ENCODE measurements around the gene ERFL.

Gene ERFL

GRCh38 chr19:41928221-41928683 lies at the start of gene ERFL:
Gene ERFL (minus strand): TSS chr19:41928449. CDS start chr19:41912919, 15,530 bp downstream.
- DNase-seq, result peak; percentile 34

DNA sequence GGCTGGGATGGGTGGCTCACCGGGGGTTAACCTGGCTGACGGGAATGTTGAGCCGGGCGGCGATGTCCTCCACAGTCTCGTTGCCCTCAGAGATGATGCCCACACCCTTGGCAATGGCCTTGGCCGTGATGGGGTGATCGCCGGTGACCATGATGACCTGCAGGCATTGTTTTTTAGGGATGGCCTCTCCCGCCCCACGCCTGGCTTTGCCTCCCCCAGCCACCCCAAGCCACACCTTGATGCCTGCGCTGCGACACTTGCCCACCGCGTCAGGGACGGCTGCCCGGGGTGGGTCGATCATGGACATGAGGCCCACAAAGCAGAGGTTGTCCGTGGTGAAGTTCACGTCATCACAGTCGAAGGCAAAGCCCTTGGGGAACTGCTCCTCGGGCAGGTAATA lies 49.7 kb upstream of the ERFL start:
- DNase-seq, result no peak

- no peak for DNase-seq
These were observed 46.4 kb upstream of the ERFL start for GRCh38 chr19:41974652-41975051.

- no peak for DNase-seq
These were observed 43.1 kb upstream of the ERFL start for GRCh38 chr19:41971363-41971762.

- DNase-seq, result no peak
These were observed 41.7 kb upstream of the ERFL start for GRCh38 chr19:41969772-41970458.

GRCh38 chr19:41968751-41969595 lies 40.7 kb upstream of the ERFL start:
- DNase-seq, result no peak

GRCh38 chr19:41967054-41967783 lies 39.0 kb upstream of the ERFL start:
- no peak for DNase-seq

DNA sequence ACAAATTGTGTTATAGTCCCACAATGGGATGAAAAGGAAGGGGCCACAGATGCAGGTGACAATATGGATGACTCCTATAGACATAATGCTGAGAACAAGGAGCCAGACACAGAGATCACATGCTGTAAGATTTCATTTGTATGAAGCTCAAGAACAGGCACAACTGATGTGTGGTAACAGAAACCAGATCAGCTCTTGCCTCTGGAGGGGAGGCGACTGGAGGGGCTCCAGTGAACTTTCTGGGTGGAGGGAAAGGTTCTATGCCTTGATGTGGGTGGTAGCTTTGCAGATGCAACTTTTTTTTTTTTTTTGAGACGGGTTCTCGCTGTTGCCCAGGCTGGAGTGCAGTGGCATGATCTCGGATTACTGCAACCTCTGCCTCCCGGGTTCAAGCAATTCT lies 36.9 kb upstream of the ERFL start:
- DNase-seq, result no peak

DNA sequence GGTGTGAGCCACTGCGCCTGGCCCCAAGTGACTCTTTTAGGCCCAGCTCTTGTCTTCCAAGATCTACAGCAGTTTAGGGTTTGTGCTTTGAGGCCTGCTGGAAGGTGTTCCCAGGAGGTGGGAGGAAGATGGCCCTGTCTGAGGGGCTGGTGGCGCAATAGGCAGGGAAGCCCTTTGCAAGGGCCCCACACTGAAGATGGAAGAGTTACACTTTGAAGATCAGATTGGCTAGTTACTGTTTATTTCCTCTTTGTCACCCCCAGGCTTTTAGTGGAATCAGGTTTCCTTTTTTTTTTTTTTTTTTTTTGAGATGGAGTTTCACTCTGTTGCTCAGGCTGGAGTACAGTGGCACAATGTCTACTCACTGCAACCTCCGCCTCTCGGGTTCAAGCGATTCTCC lies 32.7 kb upstream of the ERFL start:
- DNase-seq, result no peak

GRCh38 chr19:41959056-41960053 lies 31.1 kb upstream of the ERFL start, which contains the start of gene RABAC1:
Gene RABAC1 (minus strand): TSS chr19:41959321. CDS start chr19:41959292, 29 bp downstream.
- peak; percentile 89 for DNase-seq

GRCh38 chr19:41958367-41959055 lies 30.3 kb upstream of the ERFL start:
- peak; percentile 87 for DNase-seq

DNA sequence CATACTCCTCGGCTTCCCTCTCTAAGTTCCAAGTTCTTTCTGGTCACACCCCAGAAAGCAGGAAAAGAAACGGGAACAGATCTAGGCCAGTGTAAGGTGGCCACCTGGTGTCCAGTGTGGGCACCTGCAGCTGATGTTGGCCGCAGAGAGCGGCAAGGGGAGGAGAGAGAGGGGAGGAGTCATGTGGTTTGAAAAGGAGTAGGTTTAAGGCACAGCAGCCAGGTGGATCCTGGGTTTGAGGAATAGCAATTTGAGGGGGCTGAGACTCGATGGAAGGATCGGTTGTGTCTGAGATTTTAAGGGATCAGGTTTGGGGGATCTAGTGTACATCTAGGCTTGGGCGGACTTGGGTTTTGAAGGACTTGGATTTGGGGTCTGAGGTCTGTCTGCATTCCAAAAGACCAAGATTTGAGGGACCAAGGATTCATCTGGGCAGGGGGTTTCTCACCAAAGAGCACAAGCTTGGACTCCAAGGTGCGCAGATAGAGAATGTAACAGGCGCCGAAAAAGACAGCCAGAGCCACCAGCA lies 29.7 kb upstream of the ERFL start:
- DNase-seq, result peak; percentile 49

DNA sequence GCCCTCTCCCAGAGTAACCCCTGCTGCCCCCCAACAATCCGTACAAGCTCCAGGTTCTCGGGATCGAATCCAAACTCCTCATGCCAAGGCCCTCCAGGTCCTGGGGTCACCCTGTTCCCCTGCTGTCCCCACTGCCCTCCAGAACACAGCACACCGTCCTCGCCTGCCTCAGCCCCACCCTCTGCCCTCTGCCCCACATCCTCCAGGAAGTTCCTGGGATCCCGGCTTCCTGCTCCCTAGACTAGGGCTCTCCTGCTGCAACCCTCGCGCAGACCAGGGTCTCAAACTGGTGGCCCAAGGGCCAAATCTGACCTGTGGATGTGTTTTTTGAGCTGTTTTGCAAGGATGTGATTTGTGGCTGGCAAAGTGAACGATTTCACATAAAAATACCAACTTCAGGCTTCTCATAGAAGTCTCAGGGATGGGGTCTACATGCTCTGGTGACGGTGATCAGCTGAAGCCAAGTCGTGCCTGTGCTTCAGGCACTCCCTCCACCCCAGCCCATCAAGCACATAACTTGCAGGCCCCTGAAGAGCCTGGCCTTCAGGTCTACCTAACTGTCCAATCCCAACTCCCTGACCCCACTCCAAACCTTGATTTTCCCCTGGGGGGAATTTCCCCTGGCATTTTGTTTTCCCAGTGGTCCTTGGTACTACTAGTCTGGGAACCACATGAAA lies 29.1 kb upstream of the ERFL start:
- no peak for DNase-seq

GRCh38 chr19:41956621-41957020 lies 28.4 kb upstream of the ERFL start:
- DNase-seq, result no peak

DNA sequence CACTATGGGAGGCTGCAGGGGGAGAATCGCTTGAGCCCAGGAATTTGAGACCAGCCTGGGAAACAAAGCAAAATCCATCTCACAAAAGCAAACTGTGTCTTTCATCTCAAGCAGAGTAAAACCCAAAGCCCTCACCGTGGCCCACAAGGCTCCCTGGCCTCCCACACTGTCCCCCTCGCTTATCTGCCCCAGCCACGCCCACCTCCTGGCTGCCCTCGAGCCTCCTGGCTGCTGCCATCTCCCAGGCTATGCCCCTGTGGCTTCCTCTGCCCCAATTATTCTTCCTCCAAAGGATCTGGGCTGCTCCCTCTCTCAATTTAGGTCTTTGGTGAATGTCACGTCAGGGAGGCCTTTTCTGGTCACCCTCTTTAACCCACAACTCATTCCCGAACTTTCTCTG lies 27.3 kb upstream of the ERFL start:
- no peak for DNase-seq

- DNase-seq, result peak; percentile 89
These were observed 23.5 kb upstream of the ERFL start for GRCh38 chr19:41951686-41952172.

DNA sequence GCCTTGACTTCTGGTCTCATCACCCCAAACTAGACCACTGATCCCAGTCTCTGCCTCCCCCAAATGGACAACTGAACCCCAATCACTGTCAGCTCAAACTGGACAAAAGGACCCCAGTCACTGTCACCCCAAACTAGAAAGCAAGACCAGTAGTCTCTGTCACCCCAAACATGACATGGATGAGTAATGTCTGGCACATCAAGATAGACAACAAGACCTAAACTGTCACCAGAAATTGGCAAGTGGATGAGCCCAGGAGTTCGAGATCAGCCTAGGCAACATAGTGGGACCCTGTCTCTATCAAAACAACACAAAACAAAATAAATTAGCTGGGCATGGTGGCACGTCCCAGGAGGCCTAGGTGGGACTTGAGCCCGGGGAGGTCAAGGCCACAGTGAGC lies 18.8 kb upstream of the ERFL start:
- DNase-seq, result no peak

DNA sequence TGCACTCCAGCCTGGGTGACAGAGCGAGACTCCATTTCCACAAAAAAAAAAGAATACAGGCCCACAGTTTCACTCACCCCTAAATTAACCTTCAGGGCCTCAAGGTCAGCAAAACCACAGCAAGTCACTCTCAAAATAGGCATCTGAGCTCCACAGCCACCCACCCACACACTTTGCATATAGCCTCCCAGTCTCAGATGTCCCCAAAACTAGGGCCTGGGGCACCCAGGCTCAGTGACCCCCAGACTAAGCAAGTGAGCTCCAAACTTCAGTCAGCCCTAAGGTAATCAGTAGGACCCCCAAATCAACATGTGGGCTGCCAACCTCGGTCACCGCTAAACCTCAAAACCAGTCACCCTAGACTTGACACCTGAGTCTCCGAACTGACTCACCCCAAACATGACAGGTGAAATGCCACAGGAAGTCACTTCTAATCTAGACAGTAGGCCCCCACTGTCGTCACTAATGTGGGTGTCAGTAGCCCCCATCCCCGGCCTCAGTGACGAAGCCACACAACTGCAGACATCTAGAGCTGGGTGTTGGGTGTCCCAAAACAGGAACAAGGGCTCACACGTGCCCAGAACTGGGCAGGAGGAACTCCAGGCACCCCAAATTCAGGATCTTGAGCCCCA lies 17.0 kb upstream of the ERFL start:
- DNase-seq, result peak; percentile 88

DNA sequence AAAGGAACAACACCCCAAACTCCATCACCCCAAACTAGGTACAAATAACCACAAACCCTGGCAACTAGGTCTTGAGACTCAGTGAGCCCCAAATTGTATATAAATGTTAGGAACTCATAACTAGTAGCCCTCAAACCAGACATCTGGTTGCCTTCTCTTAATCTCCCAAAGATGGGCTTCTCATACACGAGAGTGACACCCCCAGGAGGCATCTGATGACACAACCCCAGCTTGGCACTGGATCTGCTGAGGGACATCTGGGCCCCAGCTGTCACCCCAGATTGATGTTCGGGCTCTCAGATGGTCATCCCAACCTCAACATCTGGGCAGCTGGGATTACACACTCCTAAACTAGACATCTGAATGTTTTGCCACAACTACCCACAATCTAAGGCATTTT lies 16.1 kb upstream of the ERFL start:
- DNase-seq, result no peak

Data from activated naive CD4-positive, alpha-beta T cell treated with Interleukin-2 at 50 U/mL for 16 hours (primary cell).